SK-MEL-5 (cell line): Measurements from ENCODE around the gene RGS12. TPM values are rescaled to one million over a fixed set of nuclear protein-coding genes. Genes with fewer than 3 reads are reported as not detected.

ENCODE experiments used
- DNase-seq: peaks from one replicate; pipeline ENCODE4 v3.0.0-alpha.2; 2016; ENCODE audit warnings: low read depth, low spot score
- in situ Hi-C: cut with HindIII; loops from 2 replicates; pipeline ENCODE4 v1.10.0; 2016; ENCODE audit warnings: low sequenced_read_pairs, high pct_unique_total_duplicates, low pct_unique_long_range_greater_than_20kb
- total RNA-seq: library from RNA; depleted of rRNA; stranded (reverse); fragments of >200 nt; shearing (Covaris generic); gene quantifications from 2 replicates; pipeline ENCODE4 v1.2.3, GENCODE V29; 2014; rRNA removed

The RGS12 gene
- total RNA-seq, 1 experiment from 2014 or later = 4.8 TPM

- DNase-seq = no peak
- in situ Hi-C loops = no loop called here
These were observed 41.5 kb downstream of the RGS12 start for GRCh38 chr4:3334316-3334715.

- no peak for DNase-seq
- in situ Hi-C loops = no loop called here
These were observed 42.6 kb downstream of the RGS12 start for GRCh38 chr4:3335385-3335784.

GRCh38 chr4:3335982-3336381 is 43.2 kb downstream of the RGS12 start:
- in situ Hi-C loops = no loop called here
- DNase-seq = no peak

GRCh38 chr4:3336382-3337356 is 43.8 kb downstream of the RGS12 start:
- in situ Hi-C loops = no loop called here
- DNase-seq = no peak

- in situ Hi-C loops = no loop called here
- no peak for DNase-seq
These were observed 44.5 kb downstream of the RGS12 start for GRCh38 chr4:3337357-3337732.

GRCh38 chr4:3337811-3338210 is 45.0 kb downstream of the RGS12 start:
- DNase-seq = no peak
- in situ Hi-C loops = no loop called here

GRCh38 chr4:3338321-3338838 is 45.6 kb downstream of the RGS12 start:
- DNase-seq = no peak
- in situ Hi-C loops = no loop called here

GRCh38 chr4:3338976-3339531 is 46.2 kb downstream of the RGS12 start:
- DNase-seq = no peak
- in situ Hi-C loops = no loop called here

- DNase-seq = no peak
- in situ Hi-C loops = no loop called here
These were observed 46.8 kb downstream of the RGS12 start for GRCh38 chr4:3339577-3339976.

GRCh38 chr4:3340038-3340699 is 47.3 kb downstream of the RGS12 start:
- in situ Hi-C loops = no loop called here
- no peak for DNase-seq

GRCh38 chr4:3340700-3341083 is 47.9 kb downstream of the RGS12 start:
- peak; percentile 5 for DNase-seq
- in situ Hi-C loops = no loop called here

GRCh38 chr4:3341760-3342159 is 48.9 kb downstream of the RGS12 start:
- DNase-seq = no peak
- in situ Hi-C loops = no loop called here

- in situ Hi-C loops = no loop called here
- no peak for DNase-seq
These were observed 49.5 kb downstream of the RGS12 start for GRCh38 chr4:3342182-3342854.

Other genes starting within 250 kb of the RGS12 start
- gene HTT-AS, start 218.5 kb upstream of the RGS12 start, total RNA-seq = not detected in 2 replicates
- gene HTT, start 218.3 kb upstream of the RGS12 start, total RNA-seq = 17.2 and 18.0 TPM in 2 replicates
- 0.11 TPM in 1 of 2 replicates, not detected in the other for gene MSANTD1, start 43.9 kb upstream of the RGS12 start, total RNA-seq
- gene HGFAC, start 148.9 kb downstream of the RGS12 start, total RNA-seq = not detected in 2 replicates
- not detected in 2 replicates for gene DOK7, start 170.3 kb downstream of the RGS12 start, total RNA-seq
- 528 and 584 TPM in 2 replicates for gene LRPAP1, start 239.4 kb downstream of the RGS12 start, total RNA-seq